HG02763 (cell line): ENCODE measurements around the gene NCKAP5L.
"Not testable (repeated sequence)": the region's sequence is repeated elsewhere in the genome, so short reads cannot be mapped to it uniquely, and the experiment has no call there.

Source experiments
- ATAC-seq: cut with Tn5 transposase; IDR thresholded peaks from one replicate; pipeline ENCODE4 v1.9.1; 2021; ENCODE audit warnings: mild to moderate bottlenecking, moderate library complexity; ENCODE audit not compliant: unreplicated experiment

The NCKAP5L gene

DNA sequence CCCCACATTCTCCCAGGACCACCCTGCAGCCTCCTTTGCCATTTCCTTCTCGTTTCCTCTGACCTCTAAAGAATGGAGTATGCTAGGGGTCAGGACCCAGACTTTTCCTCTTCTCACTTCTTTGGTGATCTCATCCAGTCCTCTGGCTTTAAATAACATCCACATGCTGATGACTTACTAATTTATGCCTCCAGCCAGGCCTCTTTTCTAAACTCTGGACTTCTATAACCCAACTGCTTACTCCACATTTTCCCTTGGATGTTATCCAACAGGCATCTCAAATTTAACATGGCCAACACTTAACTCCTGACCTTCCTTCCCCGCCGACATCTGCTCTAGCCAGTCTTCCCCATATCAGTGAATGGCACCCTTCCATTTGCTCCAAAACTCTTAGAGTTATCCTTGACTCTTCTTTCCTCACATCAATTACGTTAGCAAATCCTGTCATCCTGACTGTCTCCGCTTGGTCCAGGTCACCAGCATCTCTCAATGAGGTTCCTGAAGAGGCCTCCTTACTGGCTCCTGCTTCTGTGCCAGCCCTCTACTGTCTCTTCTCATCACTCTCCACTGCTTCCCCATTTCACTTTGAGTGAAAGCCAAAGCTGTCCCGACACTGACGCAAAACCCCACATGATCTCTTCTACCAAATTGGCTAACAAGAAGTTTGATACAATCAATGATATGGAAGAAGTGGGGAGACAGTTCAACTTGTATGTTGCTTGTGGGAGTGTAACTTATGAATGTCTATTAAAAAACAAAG lies 44.1 kb downstream of the NCKAP5L start:
- ATAC-seq, result no peak

DNA sequence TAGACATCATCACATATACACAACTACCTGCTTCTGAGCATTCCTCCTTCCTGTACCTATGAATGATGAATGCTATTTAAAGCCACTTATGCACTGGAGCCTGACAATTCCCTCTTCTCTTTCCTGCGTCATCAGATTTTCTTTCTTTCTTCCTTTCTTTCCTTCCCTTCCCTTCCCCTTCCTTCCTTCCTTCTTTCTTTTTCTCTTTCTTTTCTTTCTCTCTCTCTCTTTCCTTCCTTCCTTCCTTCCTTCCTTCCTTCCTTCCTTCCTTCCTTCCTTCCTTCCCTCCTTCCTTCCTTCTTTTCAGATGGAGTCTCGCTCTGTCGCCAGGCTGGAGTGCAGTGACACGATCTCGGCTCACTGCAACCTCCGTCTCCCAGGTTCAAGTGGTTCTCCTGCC lies 47.3 kb downstream of the NCKAP5L start:
- not testable (repeated sequence) for ATAC-seq

DNA sequence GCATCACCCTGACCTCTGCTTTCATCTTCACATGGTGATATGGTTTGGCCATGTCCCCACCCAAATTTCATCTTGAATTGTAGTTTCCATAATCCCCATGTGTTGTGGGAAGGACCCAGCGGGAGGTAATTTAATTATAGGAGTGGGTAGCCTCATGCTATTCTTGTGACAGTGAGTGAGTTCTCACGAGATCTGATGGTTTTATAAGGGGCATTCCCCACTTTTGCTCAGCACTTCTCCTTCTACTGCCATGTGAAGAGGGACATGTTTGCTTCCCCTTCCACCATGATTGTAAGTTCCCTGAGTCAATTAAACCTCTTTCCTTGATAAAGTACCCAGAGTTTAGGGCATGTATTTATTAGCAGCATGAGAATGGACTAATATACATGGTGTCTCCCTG lies 48.6 kb downstream of the NCKAP5L start:
- ATAC-seq, result no peak

DNA sequence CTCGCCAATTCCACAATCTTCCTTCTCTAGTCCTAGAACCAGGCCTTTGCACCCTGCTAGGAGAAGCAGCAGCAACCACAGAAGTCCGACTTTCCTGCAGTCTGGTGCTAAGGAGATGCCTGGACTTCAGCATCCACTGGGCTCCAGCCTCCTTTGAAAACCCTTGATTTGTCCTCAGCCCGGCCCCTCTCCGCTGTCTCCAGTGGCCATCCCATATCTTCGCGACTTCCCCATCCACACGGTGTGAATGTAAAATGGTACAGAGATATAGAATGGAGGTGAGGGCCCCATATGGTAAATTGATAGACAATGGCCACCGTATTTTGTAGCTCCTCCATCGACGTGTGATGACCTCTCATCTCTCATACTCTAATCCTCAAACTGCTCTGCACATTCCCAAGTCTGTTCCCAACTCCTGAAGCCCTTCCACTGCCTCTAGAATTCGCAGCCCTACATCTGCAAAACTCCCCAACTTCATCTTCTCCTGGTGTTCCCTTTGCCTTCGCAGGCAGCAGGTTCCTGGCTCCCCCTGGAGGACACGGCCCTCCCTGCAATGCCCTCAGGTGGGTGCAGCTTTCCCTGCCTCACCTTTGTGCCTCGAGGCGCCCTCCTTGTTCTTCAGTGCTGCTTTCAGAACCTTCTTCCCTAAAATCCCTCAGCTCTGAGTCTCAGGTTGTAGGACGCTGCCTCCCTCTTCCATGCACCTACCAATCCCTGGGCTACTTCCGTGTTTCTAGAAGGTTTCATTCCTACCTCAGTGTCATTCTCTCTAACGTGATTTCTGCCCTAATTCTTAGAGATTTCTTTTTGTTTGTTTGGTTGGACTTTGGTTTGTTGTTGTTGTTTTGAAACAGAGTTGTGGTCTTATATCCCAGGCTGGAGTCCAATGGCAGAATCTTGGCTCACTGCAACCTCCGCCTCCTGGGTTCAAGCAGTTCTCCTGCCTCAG lies 50.1 kb downstream of the NCKAP5L start:
- ATAC-seq, result no peak

DNA sequence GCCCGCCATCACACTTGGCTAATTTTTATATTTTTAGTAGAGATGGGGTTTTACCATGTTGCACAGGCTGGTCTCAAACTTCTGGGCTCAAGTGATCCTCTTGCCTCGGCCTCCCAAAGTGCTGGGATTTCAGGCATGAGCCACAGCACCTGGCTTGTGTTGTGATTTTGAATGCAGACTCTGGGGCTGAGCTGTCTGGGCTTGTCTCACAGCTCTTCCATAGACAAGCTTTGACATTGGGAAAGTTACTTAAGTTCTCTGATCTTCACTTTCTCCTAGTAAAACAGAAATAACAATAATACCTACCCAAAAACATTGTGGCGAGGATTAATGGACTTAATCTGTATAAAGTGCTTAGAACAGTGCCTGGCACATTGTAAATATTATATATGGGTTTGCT lies 50.9 kb downstream of the NCKAP5L start:
- no peak for ATAC-seq

DNA sequence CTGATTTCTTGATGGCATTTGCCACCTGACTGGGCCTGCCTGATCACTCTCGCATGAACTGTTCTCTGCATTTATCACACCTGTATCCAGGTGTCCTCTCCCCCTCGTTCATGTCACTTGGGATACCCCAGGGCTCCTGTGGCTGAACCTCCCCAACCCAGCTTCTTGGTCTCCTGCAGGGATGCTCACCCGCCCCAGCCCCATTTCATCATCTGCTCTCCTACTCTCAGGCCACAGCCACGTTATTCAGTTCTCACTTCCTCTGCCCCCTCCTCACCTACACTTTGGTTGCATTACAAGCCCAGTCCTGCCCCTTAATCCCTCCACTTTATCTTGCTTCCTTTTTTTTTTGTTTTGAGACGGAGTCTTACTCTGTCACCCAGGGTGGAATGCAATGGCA lies 51.4 kb downstream of the NCKAP5L start:
- ATAC-seq, result no peak

DNA sequence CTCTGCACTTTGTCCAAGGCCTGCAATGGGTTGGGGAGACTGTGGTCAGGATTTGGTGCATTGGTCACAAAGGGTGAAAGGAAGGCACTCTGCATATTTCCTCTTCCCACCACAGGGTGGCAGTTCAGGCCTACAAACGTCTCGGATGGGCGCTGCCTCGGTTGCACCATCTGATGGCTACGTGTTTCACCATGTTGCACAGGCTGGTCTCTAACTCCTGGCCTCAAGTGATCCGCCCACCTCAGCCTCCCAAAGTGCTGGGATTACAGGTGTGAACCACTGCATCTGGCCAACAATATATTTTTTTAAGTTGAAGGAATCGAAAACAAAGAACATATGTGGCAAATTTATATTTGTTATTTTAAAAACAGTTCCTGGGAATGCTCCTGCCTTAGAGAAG lies 51.8 kb downstream of the NCKAP5L start:
- ATAC-seq, result no peak

DNA sequence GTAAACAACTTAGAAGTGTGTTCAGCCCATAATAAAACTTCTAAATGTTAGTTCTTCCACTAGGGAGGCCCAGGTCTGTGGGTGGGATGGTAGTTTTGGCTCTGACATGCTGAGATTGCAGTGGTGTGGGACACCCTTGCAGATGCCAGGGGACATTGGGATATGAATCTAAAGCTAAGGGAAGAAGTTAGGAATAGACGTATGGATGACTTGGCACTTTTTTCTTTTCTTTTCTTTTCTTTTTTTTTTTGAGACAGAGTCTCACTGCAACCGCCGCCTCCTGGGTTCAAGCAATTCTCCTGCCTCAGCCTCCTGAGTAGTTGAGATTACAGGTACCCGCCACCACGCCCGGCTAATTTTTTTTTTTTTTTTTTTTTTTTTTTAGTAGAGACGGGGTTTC lies 55.1 kb downstream of the NCKAP5L start:
- ATAC-seq, result not testable (repeated sequence)

DNA sequence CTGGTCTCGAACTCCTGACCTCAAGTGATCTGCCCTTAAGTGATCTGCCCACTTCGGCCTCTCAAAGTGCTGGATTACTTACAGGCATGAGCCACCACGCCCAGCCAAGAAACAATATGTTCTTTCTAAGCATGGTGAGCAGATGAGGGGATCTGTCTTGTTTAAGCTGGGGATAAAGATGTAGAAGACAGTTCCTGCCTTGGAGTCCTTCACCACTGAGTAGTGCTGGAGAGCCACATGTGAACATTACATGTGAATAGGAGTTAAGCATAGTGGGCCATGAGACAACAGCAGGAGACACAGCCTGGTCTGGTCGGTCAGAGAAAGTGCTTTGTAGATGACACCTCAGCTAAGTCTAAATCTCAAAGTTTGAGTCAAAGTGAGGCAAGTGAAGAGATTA lies 60.9 kb downstream of the NCKAP5L start:
- ATAC-seq, result no peak

DNA sequence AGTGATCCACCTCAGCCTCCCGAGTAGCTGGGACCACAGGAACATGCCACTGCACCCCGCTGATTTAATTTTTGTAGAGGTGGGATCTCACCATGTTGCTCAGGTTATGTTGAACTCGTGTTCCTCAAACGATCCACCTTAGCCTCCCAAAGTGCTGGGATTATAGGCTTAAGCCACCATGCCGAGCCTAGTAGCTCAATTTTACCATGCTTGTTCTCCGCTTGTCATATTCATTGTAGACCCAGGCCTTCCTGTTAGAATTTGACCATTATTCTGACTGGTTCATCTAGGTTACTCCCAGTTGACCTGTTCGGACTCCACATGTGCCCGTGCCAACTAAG lies 62.1 kb downstream of the NCKAP5L start:
- no peak for ATAC-seq

DNA sequence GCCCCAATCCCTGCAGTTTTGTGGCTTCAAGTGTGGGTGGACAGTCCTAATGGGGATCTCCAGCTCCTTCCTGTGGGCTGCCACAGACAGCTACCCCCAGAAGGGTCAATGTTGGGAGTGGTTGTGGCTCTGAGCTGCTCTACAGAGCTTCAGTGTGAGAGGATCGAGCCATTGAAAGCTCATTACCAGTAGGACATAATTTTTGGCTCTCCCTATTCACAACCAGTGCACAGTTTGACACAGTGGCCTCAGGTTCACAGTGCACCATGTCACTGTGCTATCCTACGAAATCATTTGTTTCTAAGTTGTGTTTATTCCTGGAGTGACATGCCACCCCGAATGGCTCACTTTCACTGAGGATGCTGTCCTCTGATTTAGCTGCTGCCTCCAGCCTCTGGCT lies 64.1 kb downstream of the NCKAP5L start:
- no peak for ATAC-seq

DNA sequence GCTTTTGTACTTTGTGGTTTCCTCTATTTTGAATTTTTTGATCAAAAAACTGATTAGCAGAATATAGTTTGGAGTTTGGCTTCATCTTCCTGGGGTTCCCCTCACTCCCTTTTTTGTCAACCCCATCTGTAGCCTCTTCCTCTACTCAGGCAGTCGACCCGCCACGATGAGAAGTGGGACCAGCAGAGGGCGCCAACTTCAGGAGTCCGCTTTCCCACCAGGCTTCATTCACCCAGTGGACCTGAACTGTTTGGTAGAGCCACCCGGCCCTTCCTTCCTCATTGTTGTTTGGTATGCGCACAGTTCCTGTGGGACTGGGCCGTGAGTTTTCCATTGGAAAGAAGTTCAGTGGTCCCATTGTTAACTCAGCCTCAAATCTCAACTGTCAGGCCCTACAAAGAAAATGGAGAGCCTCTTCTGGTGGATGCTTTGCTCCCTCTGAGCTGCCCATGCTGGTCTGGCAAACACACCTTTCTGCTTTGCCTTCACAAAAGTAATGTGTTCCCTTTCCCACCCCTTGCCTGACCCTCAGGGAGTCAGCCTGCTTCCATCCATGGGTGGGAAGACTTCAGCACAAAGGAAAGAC lies 65.1 kb downstream of the NCKAP5L start:
- no peak for ATAC-seq

DNA sequence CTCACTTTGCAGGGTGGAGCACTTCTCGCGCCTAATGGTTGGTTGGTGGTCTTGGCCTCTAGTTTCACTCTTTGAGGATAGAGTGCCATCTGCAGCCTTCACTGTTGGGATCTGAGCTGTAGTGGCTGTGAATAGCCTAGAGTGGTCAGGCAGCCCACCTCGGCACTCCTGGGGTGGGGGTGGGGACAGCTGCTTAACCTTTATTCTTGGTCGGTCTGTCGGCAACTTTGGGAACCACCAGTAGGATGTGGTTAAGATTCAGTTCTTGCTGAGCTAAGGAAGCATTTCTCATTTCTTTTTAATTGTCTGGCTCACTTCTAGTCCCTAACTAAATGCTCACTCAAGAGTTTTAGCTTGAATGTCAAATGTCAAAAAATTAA lies 65.8 kb downstream of the NCKAP5L start:
- no peak for ATAC-seq

DNA sequence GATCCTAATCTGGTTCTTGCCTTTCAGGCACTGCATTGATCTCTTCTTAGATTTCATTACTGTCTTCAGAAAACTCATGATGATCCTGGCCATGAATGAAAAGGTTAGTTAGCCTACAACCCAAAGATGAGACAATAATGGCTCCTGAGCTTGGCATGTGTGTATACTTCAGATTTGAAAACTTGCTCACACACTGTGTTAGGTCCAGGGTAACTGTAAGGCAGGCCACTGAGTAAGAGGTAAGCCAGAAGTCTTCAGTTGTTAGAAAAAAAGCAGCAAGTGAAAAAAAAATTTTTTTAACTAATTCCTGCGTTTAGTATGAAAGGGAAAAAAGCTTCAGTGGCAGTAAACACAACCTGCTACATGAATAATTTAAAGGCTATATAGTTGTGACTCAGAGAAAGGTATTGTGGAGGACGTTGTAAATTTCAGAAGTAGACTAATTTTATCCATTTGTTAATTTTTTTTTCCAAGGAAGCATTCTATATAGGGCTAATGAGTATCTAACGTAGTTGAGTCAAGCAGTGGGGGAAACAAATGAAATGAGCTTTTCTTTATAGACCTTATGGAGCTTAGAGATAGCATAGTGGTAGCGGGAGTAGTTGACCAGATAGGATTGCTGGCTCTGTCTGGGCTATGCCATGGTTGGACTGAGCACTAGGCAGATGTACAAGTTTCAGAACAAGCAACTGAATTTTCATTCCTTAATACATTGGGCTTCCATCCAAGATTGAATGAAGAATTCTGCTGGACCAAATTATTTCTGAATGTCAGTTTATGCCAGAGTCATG lies 66.3 kb downstream of the NCKAP5L start:
- ATAC-seq, result no peak

DNA sequence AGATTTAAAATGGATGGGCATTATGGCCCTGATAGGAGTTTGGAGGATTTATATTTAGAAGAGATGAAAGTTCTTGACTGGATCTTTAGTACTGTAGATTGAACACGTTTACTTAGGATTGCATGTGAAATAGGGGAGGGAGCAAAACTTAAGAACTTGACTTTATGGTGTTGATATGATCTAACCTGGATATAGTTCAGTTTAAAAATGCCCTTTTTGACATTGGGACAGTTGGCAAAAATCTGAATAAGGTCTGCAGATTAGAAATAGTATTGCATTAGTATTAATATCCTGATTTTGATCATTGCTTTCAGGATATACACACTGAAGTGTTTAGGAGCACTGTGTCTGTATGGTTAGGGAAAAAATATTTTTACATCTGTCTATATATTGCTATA lies 77.2 kb downstream of the NCKAP5L start:
- no peak for ATAC-seq

DNA sequence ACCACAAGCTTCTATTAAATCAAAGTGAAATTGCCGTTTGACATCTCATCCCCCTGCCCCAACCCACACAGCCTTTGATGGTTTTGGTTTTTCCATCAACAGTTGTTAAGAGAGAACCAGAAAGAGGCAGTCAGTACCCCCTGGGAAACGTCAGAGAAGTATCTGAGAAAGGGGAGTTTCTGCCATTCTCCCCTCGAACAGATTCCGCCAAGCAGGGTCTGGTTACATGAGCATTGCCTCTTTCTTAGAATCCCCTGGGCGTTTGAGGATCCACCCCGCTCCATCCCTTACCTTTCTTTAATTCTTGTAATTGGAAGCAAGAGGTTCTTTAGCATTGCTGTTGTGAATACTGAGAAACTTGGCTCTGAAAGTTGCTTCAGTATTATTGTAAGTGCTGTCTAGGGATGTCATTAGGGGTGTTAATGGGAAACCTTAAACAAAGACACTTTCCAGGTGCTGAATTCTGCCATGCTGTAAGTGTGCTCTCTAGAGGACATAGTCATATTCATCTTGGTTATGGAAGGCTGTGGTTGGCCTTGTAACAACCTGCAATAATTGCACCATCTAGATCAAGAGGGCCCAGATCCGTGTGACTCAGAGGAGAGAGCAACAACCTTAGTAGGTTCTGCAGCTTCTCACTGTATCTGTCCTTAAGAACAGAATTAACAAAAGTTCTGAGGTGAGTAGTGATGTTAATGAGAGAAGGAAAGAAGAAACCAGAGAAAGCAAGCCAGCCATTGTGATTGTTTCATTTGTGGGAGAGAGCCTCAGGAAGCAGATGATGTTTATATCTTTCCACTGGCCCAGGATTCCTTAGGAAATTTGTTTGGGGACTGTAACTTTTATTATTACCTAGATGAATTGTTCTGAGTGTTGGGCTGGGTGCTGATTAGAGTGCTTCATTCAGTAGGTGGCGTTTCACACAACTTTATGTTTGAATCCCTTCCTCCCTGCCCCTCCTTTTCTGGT lies 77.9 kb downstream of the NCKAP5L start:
- ATAC-seq, result no peak

DNA sequence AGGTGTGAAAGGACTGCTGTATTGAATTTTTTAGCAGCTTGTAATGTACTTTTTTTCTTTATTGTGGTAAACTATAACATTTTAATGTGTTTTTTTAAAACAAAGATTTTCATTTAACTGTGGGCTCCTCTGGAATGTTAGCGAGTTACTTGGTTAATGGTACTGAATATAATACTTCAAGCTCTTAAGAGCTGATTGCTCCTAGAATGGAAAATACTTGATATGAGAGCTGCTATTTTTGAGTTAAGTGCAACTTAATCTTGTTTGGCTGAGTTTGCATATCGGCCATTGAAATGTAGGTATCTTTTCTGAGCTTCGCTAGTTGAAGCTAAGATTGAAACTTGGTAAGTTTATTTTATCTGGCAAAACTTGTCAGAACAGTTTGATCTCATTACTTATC lies 79.4 kb downstream of the NCKAP5L start:
- ATAC-seq, result no peak

DNA sequence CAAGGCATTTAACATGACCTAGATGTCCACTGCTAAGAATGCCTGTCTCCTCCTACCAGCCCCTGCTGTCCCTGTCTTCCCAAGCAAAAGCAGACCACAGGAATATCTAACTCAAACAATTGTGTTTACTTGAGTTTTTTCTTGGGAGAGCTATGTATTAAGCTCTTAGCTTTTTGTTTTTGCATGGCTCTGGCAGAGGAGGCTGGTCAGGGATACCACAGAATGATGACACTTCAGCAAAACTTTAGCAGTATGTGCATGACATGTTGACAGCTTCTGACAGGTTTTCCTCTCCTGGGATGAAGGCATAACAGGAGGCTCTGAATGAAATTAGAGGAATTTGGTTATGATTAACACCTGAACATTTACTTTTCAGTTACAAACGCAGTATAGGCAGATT lies 79.9 kb downstream of the NCKAP5L start:
- ATAC-seq, result no peak

DNA sequence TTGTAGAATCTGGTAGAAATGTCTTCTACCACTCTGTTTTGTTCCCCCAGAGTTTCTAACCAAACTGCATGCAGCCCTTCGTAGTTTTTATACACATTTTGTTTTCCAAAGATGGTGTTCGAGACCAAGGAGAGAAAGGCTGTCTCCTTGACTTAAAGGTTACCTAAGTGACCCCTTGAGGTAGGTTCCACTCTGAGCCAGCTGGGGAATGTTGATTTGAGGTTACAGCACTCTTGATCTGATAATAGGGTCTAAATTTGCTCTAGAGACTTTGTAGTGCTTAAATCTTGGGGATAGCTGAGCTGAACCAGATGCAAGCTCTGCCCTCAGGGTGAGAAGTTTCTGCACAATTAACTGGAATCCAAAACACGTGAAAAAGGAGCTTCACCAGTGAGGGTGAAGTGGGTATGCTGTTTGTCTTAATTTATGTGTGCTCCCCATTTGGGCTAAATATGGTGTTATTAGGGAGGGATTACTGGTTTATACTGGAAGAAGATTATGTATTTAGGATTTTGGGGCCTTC lies 83.8 kb downstream of the NCKAP5L start:
- no peak for ATAC-seq
